K562 (cell line): Measurements from ENCODE around the gene CHCT1. TPM values are rescaled to one million over a fixed set of nuclear protein-coding genes. Genes with fewer than 3 reads are reported as not detected.

ENCODE experiments used
- EGR1 ChIP-seq: fragments of 450-650 bp; conservative IDR thresholded peaks from 2 replicates; pipeline ENCODE4 v1.6.1; 2017; ENCODE audit warnings: mild to moderate bottlenecking
- GABPB2 ChIP-seq: fragments of 250-450 bp; sonication (Bioruptor Pico); conservative IDR thresholded peaks from 2 replicates; pipeline ENCODE4 v1.5.1; 2021; ENCODE audit warnings: mild to moderate bottlenecking
- HNRNPK ChIP-seq: fragments of 200-400 bp; formaldehyde crosslinking; IDR thresholded peaks from one replicate; pipeline ENCODE4 v1.6.1; 2018; ENCODE audit warnings: mild to moderate bottlenecking, low read depth, low read length; ENCODE audit not compliant: poor library complexity, severe bottlenecking
- ILF3 ChIP-seq: fragments of 450-650 bp; IDR thresholded peaks from 2 replicates; pipeline ENCODE4 v1.6.1; 2018; ENCODE audit warnings: antibody characterized with exemption, mild to moderate bottlenecking, moderate library complexity, borderline replicate concordance
- NCOA2 ChIP-seq, 2 experiments: fragments of 450-650 bp; IDR thresholded peaks; 2 replicates each; pipeline ENCODE4 v1.6.1; 2018; ENCODE audit warnings: mild to moderate bottlenecking in 2 of 2, moderate library complexity in 1 of 2; ENCODE audit not compliant: partially characterized antibody in 2 of 2
- RBM17 ChIP-seq: fragments of 200-400 bp; formaldehyde crosslinking; IDR thresholded peaks from 2 replicates; pipeline ENCODE4 v1.6.1; 2017; ENCODE audit warnings: low read depth, mild to moderate bottlenecking, low read length, borderline replicate concordance
- RNF2 ChIP-seq: sonication (generic); IDR thresholded peaks from 2 replicates; pipeline ENCODE4 v1.6.1; 2016
- SUPT5H ChIP-seq: fragments of 450-650 bp; IDR thresholded peaks from 2 replicates; pipeline ENCODE4 v1.6.1; 2016
- polyA plus RNA-seq, 8 experiments: library from polyadenylated mRNA; depleted of rRNA in 4 of 8; stranded (reverse) in 5 of 8; unstranded in 3 of 8; fragments of >200 nt; fragmentation: Nextera tagmentation in 2 of 8; fragmentation: Illumina TruSeq in 1 of 8; extraction: Ambion mirVana in 2 of 8; extraction: Trizol in 1 of 8; gene quantifications; 2 replicates each; pipeline versions ENCODE4 v1.2.1 to v1.2.3, GENCODE V29; 2011 to 2014; ENCODE audit warnings: inconsistent platforms in 1 of 8, missing spikeins in 1 of 8
- total RNA-seq, 7 experiments: library from RNA; depleted of rRNA in 6 of 7; stranded (reverse); fragments of >200 nt in 6 of 7; fragmentation: Illumina TruSeq in 2 of 7; extraction: Trizol in 2 of 7; gene quantifications; 2 replicates each; pipeline versions ENCODE4 v1.2.1 to v1.2.3, GENCODE V29; 2011 to 2021; ENCODE audit warnings: low replicate concordance in 1 of 7
- TF ChIP-seq, protein P1 (sequence below), 2 experiments: fragments of 450-650 bp; IDR thresholded peaks; 2 replicates each; pipeline ENCODE4 v1.6.1; 2016; ENCODE audit warnings: mild to moderate bottlenecking in 2 of 2, borderline replicate concordance in 1 of 2, low read depth in 1 of 2, moderate library complexity in 1 of 2
- TF ChIP-seq, protein P2 (sequence below): IDR thresholded peaks from 2 replicates; pipeline ENCODE4 v1.6.1; 2011; ENCODE audit not compliant: insufficient read length; ENCODE audit errors: extremely low read depth
- TF ChIP-seq, protein P3 (sequence below): fragments of 450-650 bp; formaldehyde crosslinking; IDR thresholded peaks from 2 replicates; pipeline ENCODE4 v1.4.0; 2020; ENCODE audit warnings: mild to moderate bottlenecking, moderate library complexity
- TF ChIP-seq, protein P4 (sequence below), 2 experiments: fragments of 450-650 bp in 1 of 2; IDR thresholded peaks; 2 replicates each; pipeline ENCODE4 v1.6.1; 2011 to 2017; ENCODE audit warnings: low read depth in 2 of 2, antibody characterized with exemption in 1 of 2, borderline replicate concordance in 1 of 2, low read length in 1 of 2, mild to moderate bottlenecking in 1 of 2, mixed read lengths in 1 of 2; ENCODE audit not compliant: control insufficient read depth in 1 of 2

Gene CHCT1
- total and polyA plus RNA-seq, 9 of the 15 experiments (the other 6 are each of a cell fraction or from before 2014, with no cell fraction given), result not detected

DNA sequence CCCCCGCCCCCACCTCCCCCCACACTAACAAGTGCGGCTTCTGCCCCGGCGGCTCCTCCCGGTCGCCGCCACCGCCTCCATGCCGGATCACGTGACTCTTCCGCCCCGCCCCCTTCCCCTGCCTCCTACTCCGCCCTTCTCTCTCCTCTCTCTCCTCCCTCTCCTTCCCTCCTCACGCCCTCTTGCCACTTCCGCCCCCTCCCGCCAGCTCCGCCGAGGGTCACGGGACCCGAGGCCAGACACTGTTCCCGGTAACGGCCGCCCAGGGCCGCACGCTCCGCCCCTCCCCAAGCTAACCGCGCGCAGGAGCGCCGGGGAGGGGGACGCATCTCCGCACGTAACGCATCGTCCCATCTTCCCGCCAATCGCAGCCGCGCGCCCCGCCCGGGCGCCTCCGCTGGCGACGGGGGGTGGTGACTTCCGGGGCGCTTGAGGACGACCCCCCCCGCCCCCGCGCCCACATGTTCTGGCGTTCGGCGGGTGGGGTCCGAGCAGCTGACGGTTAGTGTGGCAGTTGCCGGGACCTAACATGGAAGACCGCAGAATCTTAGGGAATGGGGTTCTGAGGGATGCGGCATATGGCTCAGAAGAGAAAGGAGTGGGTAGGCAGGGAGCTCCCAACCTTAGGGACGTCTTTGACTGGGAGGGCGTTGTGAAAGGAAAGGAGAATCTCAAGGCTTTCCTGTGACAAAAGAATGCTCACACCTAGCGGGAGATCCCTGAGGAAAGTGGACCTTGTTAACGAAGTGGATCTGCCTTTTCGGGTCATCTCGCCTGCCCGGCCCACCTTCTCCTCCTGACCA is 30.0 kb upstream of the CHCT1 start, which contains the start of gene USP32 (continued):
- TF ChIP-seq, protein P1, sequence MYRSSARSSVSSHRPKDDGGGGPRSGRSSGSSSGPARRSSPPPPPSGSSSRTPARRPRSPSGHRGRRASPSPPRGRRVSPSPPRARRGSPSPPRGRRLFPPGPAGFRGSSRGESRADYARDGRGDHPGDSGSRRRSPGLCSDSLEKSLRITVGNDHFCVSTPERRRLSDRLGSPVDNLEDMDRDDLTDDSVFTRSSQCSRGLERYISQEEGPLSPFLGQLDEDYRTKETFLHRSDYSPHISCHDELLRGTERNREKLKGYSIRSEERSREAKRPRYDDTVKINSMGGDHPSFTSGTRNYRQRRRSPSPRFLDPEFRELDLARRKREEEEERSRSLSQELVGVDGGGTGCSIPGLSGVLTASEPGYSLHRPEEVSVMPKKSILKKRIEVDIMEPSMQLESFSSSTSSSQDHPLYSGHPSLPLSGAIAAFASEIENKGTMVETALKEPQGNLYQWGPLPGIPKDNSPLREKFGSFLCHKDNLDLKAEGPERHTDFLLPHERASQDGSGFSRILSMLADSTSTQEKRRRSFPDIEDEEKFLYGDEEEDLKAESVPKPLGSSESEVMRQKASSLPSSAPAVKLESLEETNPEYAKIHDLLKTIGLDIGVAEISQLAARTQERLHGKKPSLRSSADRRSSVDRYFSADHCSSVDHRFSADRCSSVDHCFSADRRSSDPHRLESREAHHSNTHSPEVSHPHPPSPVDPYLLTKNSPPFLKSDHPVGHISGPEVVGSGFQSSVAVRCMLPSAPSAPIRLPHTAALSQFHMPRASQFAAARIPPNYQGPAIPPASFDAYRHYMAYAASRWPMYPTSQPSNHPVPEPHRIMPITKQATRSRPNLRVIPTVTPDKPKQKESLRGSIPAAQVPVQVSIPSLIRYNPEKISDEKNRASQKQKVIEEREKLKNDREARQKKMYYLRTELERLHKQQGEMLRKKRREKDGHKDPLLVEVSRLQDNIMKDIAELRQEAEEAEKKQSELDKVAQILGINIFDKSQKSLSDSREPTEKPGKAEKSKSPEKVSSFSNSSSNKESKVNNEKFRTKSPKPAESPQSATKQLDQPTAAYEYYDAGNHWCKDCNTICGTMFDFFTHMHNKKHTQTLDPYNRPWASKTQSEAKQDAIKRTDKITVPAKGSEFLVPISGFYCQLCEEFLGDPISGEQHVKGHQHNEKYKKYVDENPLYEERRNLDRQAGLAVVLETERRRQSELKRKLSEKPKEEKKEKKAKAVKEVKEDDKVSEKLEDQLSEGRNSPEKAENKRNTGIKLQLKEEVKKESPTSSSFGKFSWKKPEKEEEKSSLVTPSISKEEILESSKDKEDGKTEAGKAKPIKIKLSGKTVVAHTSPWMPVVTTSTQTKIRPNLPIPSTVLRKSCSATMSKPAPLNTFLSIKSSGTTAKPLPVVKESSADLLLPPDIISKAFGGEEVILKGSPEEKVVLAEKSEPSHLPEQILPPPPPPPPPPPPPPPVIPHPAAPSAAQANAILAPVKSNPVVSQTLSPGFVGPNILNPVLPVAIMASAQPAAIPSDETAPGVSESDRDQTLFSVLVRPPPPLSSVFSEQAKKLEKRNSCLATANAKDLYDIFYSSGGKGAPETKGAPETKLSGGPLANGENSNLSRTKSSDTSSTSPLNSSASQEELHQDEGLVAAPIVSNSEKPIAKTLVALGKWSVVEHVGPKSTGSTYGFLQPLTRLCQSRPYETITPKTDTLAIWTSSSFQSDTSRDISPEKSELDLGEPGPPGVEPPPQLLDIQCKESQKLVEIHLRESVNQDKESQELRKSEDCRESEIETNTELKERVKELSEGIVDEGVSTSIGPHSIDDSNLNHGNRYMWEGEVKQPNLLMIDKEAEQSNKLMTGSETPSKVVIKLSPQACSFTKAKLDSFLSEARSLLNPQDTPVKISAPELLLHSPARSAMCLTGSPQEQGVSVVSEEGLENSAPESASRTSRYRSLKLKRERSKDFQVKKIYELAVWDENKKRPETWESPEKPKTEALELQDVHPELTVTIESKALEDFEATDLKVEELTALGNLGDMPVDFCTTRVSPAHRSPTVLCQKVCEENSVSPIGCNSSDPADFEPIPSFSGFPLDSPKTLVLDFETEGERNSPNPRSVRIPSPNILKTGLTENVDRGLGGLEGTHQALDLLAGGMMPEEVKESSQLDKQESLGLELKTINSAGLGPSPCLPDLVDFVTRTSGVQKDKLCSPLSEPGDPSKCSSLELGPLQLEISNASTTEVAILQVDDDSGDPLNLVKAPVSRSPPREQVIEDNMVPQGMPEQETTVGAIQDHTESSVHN (IDR thresholded peaks at IDR 0.05; ENCODE audit: borderline replicate concordance in 1 of 2, low read depth in 1 of 2), result peak in 1 of 2 experiments; percentile 13; a peak in 1 of 4 replicates
- TF ChIP-seq, protein P2, sequence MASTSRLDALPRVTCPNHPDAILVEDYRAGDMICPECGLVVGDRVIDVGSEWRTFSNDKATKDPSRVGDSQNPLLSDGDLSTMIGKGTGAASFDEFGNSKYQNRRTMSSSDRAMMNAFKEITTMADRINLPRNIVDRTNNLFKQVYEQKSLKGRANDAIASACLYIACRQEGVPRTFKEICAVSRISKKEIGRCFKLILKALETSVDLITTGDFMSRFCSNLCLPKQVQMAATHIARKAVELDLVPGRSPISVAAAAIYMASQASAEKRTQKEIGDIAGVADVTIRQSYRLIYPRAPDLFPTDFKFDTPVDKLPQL, result no peak
- TF ChIP-seq EGR1, result peak; percentile 98
- no peak for TF ChIP-seq NCOA2 (IDR thresholded peaks at IDR 0.05; ENCODE audit: partially characterized antibody in 2 of 2)
- no peak for TF ChIP-seq GABPB2 (CRISPR knock-in tag)
- TF ChIP-seq RBM17, result no peak
- TF ChIP-seq ILF3, result no peak; the same call in 1 of the 2 replicates
- TF ChIP-seq, protein P3, sequence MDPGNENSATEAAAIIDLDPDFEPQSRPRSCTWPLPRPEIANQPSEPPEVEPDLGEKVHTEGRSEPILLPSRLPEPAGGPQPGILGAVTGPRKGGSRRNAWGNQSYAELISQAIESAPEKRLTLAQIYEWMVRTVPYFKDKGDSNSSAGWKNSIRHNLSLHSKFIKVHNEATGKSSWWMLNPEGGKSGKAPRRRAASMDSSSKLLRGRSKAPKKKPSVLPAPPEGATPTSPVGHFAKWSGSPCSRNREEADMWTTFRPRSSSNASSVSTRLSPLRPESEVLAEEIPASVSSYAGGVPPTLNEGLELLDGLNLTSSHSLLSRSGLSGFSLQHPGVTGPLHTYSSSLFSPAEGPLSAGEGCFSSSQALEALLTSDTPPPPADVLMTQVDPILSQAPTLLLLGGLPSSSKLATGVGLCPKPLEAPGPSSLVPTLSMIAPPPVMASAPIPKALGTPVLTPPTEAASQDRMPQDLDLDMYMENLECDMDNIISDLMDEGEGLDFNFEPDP (CRISPR knock-in tag), result peak; percentile 69; the same call in 1 of the 2 replicates
- TF ChIP-seq, protein P4, sequence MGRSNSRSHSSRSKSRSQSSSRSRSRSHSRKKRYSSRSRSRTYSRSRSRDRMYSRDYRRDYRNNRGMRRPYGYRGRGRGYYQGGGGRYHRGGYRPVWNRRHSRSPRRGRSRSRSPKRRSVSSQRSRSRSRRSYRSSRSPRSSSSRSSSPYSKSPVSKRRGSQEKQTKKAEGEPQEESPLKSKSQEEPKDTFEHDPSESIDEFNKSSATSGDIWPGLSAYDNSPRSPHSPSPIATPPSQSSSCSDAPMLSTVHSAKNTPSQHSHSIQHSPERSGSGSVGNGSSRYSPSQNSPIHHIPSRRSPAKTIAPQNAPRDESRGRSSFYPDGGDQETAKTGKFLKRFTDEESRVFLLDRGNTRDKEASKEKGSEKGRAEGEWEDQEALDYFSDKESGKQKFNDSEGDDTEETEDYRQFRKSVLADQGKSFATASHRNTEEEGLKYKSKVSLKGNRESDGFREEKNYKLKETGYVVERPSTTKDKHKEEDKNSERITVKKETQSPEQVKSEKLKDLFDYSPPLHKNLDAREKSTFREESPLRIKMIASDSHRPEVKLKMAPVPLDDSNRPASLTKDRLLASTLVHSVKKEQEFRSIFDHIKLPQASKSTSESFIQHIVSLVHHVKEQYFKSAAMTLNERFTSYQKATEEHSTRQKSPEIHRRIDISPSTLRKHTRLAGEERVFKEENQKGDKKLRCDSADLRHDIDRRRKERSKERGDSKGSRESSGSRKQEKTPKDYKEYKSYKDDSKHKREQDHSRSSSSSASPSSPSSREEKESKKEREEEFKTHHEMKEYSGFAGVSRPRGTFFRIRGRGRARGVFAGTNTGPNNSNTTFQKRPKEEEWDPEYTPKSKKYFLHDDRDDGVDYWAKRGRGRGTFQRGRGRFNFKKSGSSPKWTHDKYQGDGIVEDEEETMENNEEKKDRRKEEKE (IDR thresholded peaks at IDR 0.05; ENCODE audit: borderline replicate concordance in 1 of 2, control insufficient read depth in 1 of 2, low read depth in 2 of 2, low read length in 1 of 2), result 0 out of 4 replicates have a peak, but pooled peaks of 1 of the 2 experiments have one; percentile 21
- peak; percentile 94 for TF ChIP-seq HNRNPK
- TF ChIP-seq RNF2, result peak; percentile 93
- TF ChIP-seq SUPT5H, result peak; percentile 88
